Skeletal muscle satellite cell (primary cell): ENCODE results near the gene INTS3.

Source experiments
- H3K27me3 ChIP-seq: 2 replicates; pipeline ENCODE4 v1.7.0; 2013; ENCODE audit warnings: low read length; ENCODE audit not compliant: control insufficient read depth, insufficient read depth
- H3K36me3 ChIP-seq: 2 replicates; pipeline ENCODE4 v1.7.0; 2013; ENCODE audit warnings: mild to moderate bottlenecking, control low read depth, low read length; ENCODE audit not compliant: insufficient read depth
- H3K4me1 ChIP-seq: 2 replicates; pipeline ENCODE4 v1.7.0; 2013; ENCODE audit warnings: low read length; ENCODE audit not compliant: control insufficient read depth, insufficient read depth
- H3K4me2 ChIP-seq: 2 replicates; pipeline ENCODE4 v1.7.0; 2013; ENCODE audit warnings: mild to moderate bottlenecking, low read length
- H3K4me3 ChIP-seq: 2 replicates; pipeline ENCODE4 v1.7.0; 2013; ENCODE audit warnings: low read length
- H3K9ac ChIP-seq: 2 replicates; pipeline ENCODE4 v1.7.0; 2013; ENCODE audit warnings: mild to moderate bottlenecking, low read depth, low read length, moderate library complexity
- H3K9me3 ChIP-seq: replicated peaks from 2 replicates; pipeline ENCODE4 v1.7.0; 2013; ENCODE audit warnings: mild to moderate bottlenecking, control low read depth, low read length

The INTS3 gene

DNA sequence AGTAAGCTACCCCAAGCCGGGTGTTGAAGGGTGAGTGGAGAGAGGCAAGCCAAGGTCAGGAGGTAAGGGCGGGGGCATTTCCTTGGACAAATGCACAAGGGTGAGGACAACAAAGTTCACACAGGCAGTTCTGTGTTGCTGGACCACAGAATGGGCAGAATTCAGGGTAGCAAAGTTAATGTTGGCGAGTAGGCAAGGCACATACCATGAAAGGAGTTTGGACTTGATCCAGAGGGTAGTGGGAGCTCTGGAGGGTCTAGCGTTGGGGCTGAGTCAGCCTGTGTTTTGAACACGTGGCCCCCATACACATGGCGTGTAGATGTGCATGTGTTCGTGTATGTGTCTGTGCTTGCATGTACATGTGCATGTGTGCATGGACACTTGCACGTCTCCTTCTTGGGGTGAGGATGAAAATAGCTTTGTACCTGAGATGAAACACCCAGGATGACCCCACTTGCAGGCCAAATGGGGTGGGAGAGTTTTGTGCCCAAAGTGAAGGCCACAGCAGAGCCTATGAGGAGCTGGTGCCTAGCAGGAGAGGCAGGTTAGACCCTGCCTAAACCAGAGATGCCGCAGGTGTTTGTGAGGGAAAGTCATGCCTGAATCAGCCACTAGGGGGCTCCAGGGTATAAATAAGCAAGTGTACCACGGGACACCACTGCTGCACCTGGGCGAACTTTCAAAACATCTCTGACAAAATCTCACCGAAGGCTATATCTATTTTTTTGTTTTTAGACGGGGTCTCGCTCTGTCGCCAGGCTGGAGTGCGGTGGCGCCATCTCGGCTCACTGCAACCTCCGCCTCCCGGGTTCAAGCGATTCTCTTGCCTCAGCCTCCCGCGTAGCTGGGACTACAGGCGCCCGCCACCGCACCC lies 69.2 kb downstream of the INTS3 start:
- no peak overlapping the region for H3K4me3 ChIP-seq
- H3K9ac ChIP-seq, result no peak overlapping the region
- H3K27me3 ChIP-seq, result no peaks in the 10 kb centered on the region
- H3K4me2 ChIP-seq, result no peak overlapping the region
- H3K4me1 ChIP-seq, result peaks cover under 1% of the 10 kb centered on the region
- no peaks in the 10 kb centered on the region for H3K9me3 ChIP-seq
- H3K36me3 ChIP-seq, result no peaks in the 10 kb centered on the region

DNA sequence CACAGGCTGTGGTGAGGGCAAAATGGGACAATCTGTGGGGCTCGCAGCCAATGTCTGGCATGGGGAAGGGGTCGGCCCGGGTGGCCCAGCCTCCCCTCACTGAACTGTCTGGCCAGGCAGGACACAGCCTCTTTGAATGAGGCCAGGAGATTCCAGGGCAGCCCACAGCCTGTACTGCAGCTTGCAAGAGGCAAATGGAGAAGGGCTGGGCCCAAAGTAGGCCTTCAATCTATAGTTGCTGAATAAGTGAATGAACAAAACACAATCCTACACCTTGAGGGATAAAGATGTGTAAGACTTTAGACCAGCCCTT lies 70.6 kb downstream of the INTS3 start:
- Histone ChIP-seq H3K36me3 (peaks cover 2% of the 10 kb centered on the region), H3K9ac (no peak overlapping the region), H3K4me1 (no peaks in the 10 kb centered on the region), H3K4me3 (no peak overlapping the region), H3K27me3 (no peaks in the 10 kb centered on the region), H3K9me3 (no peaks in the 10 kb centered on the region), H3K4me2 (no peak overlapping the region)

DNA sequence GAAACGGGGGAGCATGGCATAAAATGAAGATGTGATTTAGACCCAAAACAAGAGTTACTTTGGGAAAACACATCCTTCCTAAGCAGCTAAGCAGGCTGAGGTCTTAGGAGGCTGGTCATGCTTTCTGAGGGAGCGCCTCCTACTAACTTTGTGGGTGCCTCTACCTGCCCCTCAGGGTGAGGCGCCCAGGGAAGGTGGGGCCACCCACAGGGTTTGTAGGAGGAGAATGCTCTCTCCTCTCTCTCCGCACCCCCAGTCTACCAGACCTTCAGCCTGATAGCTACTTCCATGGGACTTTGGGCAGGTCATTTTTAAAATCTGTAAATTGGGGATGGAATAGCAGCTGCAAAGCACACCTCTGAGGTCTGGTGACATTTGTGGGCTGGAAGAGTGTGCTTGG lies 71.2 kb downstream of the INTS3 start:
- Histone ChIP-seq H3K27me3 (no peaks in the 10 kb centered on the region), H3K4me3 (no peak overlapping the region), H3K36me3 (peaks cover 7% of the 10 kb centered on the region), H3K9me3 (no peaks in the 10 kb centered on the region), H3K4me2 (no peak overlapping the region), H3K4me1 (no peaks in the 10 kb centered on the region), H3K9ac (no peak overlapping the region)

DNA sequence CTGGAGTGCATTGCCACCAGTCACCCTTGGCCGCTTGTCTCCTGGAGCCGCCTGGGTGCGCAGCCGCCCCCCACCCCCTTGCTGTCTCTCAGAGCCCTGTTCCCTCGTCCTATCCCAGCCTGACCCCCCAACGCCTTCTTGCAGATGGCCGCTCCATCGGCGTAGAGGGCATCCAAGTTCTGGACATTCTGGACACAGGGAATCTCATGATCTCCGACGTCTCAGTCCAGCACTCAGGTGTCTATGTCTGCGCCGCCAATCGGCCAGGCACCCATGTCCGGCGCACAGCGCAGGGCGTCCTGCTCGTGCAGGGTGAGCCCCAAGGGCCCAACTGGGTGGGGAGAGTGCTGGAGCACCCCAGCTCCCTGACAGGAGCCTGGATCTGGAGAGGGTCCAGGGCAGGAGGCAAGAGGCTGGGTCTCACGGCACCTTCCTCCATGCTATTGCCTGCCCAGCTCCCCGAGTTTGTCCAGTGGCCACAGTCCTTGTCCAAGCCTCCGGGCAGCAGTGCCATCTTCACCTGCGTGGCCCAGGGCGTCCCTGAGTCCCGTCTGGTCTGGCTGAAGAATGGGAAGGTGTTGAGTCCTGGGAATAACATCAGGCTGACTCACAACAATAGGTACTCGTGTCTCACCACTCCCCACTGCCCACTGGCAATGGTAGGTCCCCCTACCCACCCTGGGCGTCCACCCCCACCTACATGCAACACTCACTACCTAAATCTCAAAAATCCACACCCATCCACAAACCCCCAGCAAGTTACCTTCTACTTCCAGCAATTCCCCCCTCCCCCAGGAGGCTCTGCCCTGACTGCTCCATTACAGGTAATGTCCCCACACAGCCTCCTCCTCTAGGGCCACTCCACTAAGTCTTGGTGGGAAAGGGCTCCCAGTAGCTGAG lies 72.0 kb downstream of the INTS3 start:
- H3K9ac ChIP-seq, result no peak overlapping the region
- H3K4me2 ChIP-seq, result no peak overlapping the region
- no peaks in the 10 kb centered on the region for H3K4me1 ChIP-seq
- peaks cover 7% of the 10 kb centered on the region for H3K36me3 ChIP-seq
- no peak overlapping the region for H3K4me3 ChIP-seq
- H3K27me3 ChIP-seq, result no peaks in the 10 kb centered on the region
- no peaks in the 10 kb centered on the region for H3K9me3 ChIP-seq

DNA sequence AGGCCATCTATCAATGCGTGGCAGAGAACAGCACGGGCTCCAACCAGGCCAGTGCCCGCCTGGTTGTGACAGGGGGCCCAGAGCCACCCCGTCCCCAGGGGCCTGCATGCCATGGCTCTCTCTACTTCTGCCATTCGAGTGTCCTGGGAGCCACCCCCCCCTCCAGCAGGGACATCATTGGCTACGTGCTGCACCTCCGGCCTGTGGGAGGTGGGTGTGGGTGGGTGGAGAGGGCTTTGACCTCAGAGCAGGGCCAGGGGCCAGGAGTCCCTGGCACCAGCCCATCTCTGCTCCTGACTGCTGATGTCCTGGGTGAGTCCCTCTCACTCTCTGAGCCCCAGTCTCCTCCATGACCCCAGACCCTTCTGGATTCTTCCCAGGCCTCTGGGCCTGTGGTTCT lies 72.7 kb downstream of the INTS3 start:
- H3K4me1 ChIP-seq, result peaks cover 7% of the 10 kb centered on the region
- H3K27me3 ChIP-seq, result no peaks in the 10 kb centered on the region
- H3K4me3 ChIP-seq, result no peak overlapping the region
- H3K9me3 ChIP-seq, result no peaks in the 10 kb centered on the region
- H3K36me3 ChIP-seq, result peaks cover 7% of the 10 kb centered on the region
- H3K4me2 ChIP-seq, result no peak overlapping the region
- H3K9ac ChIP-seq, result no peak overlapping the region

DNA sequence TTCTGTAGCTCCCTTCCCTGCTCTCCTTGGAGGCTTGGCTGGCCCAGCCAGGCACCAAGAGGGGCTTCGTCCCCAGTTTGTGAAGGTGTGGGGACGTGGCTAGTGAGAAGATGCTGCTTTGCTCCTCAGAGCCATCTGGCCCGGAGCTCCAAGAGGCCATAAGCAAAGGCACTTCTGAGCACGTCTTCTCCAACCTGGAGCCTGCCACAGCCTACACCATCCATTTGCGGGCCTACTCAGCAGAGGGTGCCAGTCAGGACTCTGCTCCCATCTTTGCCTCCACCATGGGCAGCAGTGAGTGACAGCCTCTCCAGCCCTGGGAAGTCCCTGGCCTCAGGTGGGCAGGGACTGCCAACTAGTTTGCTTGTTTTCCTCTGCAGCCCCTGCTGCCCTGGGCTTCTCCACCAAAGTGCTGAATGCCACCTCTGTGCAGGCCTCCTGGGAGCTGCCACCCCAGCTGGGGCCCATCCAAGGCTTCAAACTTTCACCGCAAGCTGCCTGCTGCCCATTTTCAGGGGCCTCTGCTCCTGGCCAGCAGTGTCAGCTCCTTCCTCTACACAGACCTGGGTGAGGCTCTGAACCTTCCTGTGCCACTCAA lies 73.3 kb downstream of the INTS3 start:
- no peak overlapping the region for H3K9ac ChIP-seq
- no peak overlapping the region for H3K4me2 ChIP-seq
- no peaks in the 10 kb centered on the region for H3K9me3 ChIP-seq
- H3K4me1 ChIP-seq, result peaks cover 13% of the 10 kb centered on the region
- no peak overlapping the region for H3K4me3 ChIP-seq
- H3K36me3 ChIP-seq, result peaks cover 9% of the 10 kb centered on the region
- H3K27me3 ChIP-seq, result no peaks in the 10 kb centered on the region

DNA sequence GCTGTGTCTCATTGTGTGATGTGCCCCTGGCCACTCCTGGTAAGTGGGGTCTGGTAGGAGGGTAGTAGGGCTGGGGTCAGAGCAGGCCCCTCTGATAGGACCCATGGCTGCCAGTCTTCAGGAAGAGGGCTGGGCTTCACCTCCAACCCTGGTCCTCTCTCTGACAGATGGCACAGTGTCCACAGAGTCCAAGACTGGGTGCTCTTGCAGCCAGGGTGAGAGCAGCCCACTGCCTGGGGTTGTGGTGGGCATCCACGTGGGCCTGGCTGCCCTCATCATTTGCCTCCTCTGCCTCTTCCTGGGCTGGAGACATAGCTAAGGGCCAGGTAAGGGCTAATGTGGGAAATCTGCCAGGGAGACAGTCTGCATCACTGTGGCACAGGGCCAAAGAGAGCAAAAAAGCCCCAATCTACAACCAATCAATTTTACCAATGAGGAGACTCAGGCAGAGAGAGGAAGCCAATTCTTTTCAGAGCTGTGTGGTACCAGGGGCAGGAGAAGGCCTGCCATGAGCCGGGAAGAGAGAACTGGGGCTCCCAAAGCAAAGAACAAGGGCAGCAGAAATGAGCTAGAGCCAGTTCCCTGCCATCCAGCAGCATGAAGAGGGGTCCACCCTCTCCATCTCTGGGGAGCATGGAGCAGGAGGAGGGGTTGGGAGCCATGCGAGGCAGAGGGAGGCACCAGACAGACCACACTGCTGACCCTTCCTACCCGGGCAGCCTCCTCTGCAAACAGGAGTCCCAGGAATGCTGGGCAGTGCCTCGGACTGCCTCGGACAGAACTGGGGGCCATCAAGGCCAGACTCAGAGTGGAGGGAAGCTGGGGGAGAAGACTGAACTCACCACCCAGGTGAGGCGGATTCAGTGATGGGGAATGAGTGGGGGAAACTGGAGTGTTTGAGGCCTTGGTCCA lies 74.2 kb downstream of the INTS3 start:
- Histone ChIP-seq H3K4me1 (peaks cover 13% of the 10 kb centered on the region), H3K4me3 (no peak overlapping the region), H3K9me3 (no peaks in the 10 kb centered on the region), H3K36me3 (peaks cover 9% of the 10 kb centered on the region), H3K27me3 (no peaks in the 10 kb centered on the region), H3K9ac (no peak overlapping the region), H3K4me2 (no peak overlapping the region)

DNA sequence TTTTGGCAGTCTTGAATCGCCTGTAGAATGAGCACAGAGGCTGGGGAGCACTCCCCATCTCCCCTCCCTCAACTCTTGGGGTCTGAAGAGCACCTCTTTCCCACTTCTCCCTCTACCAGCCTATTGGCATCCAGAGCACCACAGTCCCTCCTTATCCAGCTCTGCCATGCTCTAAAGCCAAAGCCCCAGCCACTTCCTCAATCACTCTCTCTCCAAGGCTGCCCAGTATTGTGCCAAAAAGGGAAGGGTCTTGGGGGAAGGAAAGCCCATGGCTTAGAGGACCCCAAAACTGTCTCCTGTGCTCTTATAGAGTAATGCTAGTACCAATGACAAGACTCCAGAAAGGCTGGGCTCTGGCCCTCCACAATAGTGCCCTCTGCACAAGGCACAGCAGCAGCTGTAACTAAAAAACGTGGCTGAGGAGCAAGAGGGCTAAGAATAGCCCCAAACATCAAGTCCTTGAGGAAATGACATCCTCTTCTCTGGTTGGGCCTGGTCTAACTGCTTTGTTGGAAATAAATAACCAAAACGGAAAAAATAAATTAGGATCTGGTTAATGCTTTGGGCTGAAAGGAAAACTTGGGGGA lies 75.7 kb downstream of the INTS3 start:
- H3K9me3 ChIP-seq, result no peaks in the 10 kb centered on the region
- H3K36me3 ChIP-seq, result peaks cover 15% of the 10 kb centered on the region
- H3K4me3 ChIP-seq, result no peak overlapping the region
- H3K9ac ChIP-seq, result no peak overlapping the region
- peaks cover 13% of the 10 kb centered on the region for H3K4me1 ChIP-seq
- no peak overlapping the region for H3K4me2 ChIP-seq
- H3K27me3 ChIP-seq, result no peaks in the 10 kb centered on the region

DNA sequence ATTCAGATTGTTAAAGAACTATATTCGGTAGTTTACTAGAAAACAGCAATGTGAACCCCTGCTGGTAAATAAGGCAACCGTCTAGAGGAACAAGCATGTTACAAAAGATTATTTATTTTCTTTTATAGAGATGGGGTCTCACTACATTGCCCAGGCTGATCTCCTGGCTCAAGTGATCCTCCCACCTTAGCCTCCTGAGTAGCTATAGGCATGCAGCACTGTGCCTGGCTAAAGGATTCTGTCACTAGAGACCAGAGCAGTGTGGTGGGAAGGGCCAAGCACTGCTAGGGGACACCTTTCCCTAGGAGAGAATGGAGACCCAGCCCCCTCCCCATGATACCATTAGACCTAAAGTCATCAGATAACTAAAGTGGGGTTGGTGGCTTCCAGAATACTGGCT lies 76.3 kb downstream of the INTS3 start:
- Histone ChIP-seq H3K4me2 (no peak overlapping the region), H3K27me3 (no peaks in the 10 kb centered on the region), H3K4me3 (no peak overlapping the region), H3K9ac (no peak overlapping the region), H3K4me1 (peaks cover 13% of the 10 kb centered on the region), H3K9me3 (no peaks in the 10 kb centered on the region), H3K36me3 (peaks cover 19% of the 10 kb centered on the region)

DNA sequence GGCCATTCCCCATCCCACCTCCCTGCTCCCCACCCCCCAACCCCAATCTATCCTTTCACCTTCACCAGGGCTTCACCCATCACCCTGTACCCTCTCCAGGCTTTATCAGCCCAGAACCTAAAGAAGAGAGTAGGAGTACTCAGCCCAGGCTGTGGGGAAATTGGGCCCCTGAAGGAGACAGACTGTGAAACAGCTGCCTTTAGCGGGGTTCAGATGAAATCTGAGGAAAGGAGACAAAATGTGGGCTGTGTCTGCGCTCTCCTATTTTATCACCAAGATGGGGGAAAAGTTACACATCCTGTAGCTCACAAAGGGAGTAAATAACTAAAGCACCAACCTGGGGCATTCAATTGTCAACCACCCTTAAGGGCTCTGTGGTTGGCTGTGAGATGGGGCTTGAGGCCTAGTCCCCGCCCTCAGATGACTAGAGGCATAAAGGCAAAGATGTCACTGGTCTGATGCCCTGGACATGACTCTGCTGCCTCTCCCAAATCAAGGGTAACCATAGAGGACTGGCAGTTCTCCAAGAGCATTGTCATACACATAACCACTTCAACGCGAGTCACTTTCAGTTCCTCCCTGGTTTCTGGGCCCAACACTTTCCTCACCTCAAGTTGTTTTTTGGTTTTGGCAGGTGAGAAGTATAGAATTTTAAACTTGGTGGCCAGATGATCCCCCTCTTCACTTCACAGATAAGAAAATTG lies 77.3 kb downstream of the INTS3 start:
- H3K4me2 ChIP-seq, result peak overlapping the region; percentile 40
- H3K4me3 ChIP-seq, result peak overlapping the region; percentile 8
- peaks cover 29% of the 10 kb centered on the region for H3K36me3 ChIP-seq
- no peaks in the 10 kb centered on the region for H3K9me3 ChIP-seq
- peaks cover 13% of the 10 kb centered on the region for H3K4me1 ChIP-seq
- peak overlapping the region; percentile 52 for H3K9ac ChIP-seq
- no peaks in the 10 kb centered on the region for H3K27me3 ChIP-seq
